ENCODE results near the gene POU2AF1. TPM values are rescaled to one million over a fixed set of nuclear protein-coding genes. Genes with fewer than 3 reads are reported as not detected.

POU2AF1 gene
- polyA plus RNA-seq, 1 donor from 2014 or later: not detected

- no peaks in the 10 kb centered on the region for H3K9me2 ChIP-seq (ENCODE audit: insufficient read depth, low read length)
- no peak overlapping the region for H3K9ac ChIP-seq (ENCODE audit: low read length)
- no peak overlapping the region for H3K4me3 ChIP-seq (ENCODE audit: low read length)
- no peaks in the 10 kb centered on the region for H3K9me3 ChIP-seq (ENCODE audit: low read length)
- no peaks in the 10 kb centered on the region for H3K36me3 ChIP-seq (ENCODE audit: insufficient read depth, low read length)
- TF ChIP-seq TAF1 (IDR thresholded peaks at IDR 0.05; ENCODE audit: low read depth) (no peak), POLR2AphosphoS5 (IDR thresholded peaks at IDR 0.05) (no peak), EZH2 (IDR thresholded peaks at IDR 0.05; ENCODE audit: borderline replicate concordance, insufficient read depth, low read length, poor library complexity, severe bottlenecking) (no peak), EP300 (conservative IDR thresholded peaks at IDR 0.05; ENCODE audit: poor library complexity, severe bottlenecking) (no peak), RAD21 (conservative IDR thresholded peaks at IDR 0.05) (no peak), SMC3 (conservative IDR thresholded peaks at IDR 0.05; ENCODE audit: poor library complexity) (no peak), MXI1 (conservative IDR thresholded peaks at IDR 0.05; ENCODE audit: poor library complexity, severe bottlenecking) (no peak), CTCF (IDR thresholded peaks at IDR 0.05; ENCODE audit: poor library complexity, severe bottlenecking) (no peak)
- TF ChIP-seq, protein P1, sequence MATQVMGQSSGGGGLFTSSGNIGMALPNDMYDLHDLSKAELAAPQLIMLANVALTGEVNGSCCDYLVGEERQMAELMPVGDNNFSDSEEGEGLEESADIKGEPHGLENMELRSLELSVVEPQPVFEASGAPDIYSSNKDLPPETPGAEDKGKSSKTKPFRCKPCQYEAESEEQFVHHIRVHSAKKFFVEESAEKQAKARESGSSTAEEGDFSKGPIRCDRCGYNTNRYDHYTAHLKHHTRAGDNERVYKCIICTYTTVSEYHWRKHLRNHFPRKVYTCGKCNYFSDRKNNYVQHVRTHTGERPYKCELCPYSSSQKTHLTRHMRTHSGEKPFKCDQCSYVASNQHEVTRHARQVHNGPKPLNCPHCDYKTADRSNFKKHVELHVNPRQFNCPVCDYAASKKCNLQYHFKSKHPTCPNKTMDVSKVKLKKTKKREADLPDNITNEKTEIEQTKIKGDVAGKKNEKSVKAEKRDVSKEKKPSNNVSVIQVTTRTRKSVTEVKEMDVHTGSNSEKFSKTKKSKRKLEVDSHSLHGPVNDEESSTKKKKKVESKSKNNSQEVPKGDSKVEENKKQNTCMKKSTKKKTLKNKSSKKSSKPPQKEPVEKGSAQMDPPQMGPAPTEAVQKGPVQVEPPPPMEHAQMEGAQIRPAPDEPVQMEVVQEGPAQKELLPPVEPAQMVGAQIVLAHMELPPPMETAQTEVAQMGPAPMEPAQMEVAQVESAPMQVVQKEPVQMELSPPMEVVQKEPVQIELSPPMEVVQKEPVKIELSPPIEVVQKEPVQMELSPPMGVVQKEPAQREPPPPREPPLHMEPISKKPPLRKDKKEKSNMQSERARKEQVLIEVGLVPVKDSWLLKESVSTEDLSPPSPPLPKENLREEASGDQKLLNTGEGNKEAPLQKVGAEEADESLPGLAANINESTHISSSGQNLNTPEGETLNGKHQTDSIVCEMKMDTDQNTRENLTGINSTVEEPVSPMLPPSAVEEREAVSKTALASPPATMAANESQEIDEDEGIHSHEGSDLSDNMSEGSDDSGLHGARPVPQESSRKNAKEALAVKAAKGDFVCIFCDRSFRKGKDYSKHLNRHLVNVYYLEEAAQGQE (IDR thresholded peaks at IDR 0.05; ENCODE audit: borderline replicate concordance): no peak
- no peak overlapping the region for H2AFZ ChIP-seq (ENCODE audit: low read depth, low read length)
- H3K27me3 ChIP-seq (ENCODE audit: insufficient read depth, low read depth, low read length): no peaks in the 10 kb centered on the region
- H3F3A ChIP-seq (ENCODE audit: insufficient read depth, low read length, poor library complexity, severe bottlenecking): no peaks in the 10 kb centered on the region
- H4K20me1 ChIP-seq (ENCODE audit: insufficient read depth): no peaks in the 10 kb centered on the region
- no peak overlapping the region for H3K27ac ChIP-seq (ENCODE audit: low read length)
- no peak overlapping the region for H3K4me2 ChIP-seq (ENCODE audit: low read length)
- H3K79me2 ChIP-seq (replicated peaks; ENCODE audit: insufficient read depth, low read length): no peaks in the 10 kb centered on the region
These were observed 31.9 kb upstream of the POU2AF1 start for GRCh38 chr11:111410951-111411350.

DNA sequence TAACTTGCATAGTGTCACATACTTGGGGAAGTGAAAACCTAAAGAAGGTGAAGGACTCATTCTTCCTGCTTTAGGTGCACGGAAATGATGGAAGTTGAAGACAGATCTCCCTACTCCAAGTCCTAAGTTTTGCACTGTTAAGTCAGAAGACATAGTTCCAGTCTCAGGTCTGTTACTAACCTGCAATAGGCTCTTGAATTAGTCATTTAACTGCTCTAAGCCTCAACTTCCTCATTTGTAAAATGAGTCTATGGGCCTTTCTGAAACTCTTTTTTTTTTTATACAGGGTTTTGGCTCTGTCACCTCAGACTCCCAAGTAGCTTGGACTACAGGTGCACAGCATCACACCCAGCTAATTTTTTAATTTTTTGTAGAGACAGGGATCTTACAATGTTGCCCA lies 30.8 kb upstream of the POU2AF1 start:
- Histone ChIP-seq H3K9me2 (ENCODE audit: insufficient read depth, low read length) (no peaks in the 10 kb centered on the region), H3K4me3 (ENCODE audit: low read length) (no peak overlapping the region), H3K27ac (ENCODE audit: low read length) (no peak overlapping the region), H3K9me3 (ENCODE audit: low read length) (no peaks in the 10 kb centered on the region), H3K79me2 (replicated peaks; ENCODE audit: insufficient read depth, low read length) (no peaks in the 10 kb centered on the region), H4K20me1 (ENCODE audit: insufficient read depth) (no peaks in the 10 kb centered on the region), H3K27me3 (ENCODE audit: insufficient read depth, low read depth, low read length) (no peaks in the 10 kb centered on the region), H3K4me2 (ENCODE audit: low read length) (no peak overlapping the region), H2AFZ (ENCODE audit: low read depth, low read length) (no peak overlapping the region), H3F3A (ENCODE audit: insufficient read depth, low read length, poor library complexity, severe bottlenecking) (no peaks in the 10 kb centered on the region), H3K36me3 (ENCODE audit: insufficient read depth, low read length) (no peaks in the 10 kb centered on the region), H3K9ac (ENCODE audit: low read length) (no peak overlapping the region)
- TF ChIP-seq EP300 (conservative IDR thresholded peaks at IDR 0.05; ENCODE audit: poor library complexity, severe bottlenecking) (no peak), TAF1 (IDR thresholded peaks at IDR 0.05; ENCODE audit: low read depth) (no peak), SMC3 (conservative IDR thresholded peaks at IDR 0.05; ENCODE audit: poor library complexity) (no peak), EZH2 (IDR thresholded peaks at IDR 0.05; ENCODE audit: borderline replicate concordance, insufficient read depth, low read length, poor library complexity, severe bottlenecking) (no peak), POLR2AphosphoS5 (IDR thresholded peaks at IDR 0.05) (no peak), CTCF (IDR thresholded peaks at IDR 0.05; ENCODE audit: poor library complexity, severe bottlenecking) (no peak), RAD21 (conservative IDR thresholded peaks at IDR 0.05) (no peak), MXI1 (conservative IDR thresholded peaks at IDR 0.05; ENCODE audit: poor library complexity, severe bottlenecking) (no peak)
- TF ChIP-seq, protein P1 (IDR thresholded peaks at IDR 0.05; ENCODE audit: borderline replicate concordance): no peak
